ENCODE data around the gene SLC8A2.

The SLC8A2 gene

DNA sequence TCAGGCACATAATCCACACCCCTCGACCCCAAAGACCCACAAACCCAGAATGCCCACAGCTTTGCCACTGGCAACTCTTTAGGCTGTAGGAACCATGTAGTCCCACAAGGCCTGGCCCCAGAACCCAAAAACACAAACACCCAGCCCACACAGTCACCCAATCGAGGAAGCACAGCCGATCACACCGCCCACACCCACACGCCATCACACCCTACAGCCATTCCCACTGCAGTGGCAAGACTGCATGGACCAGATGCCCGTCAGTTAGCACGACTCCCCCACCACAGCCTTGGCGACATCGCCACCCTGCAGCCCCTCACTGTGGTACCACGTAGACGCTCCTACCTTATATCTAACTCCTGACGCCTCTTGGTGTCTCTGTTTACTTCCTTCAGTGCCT, 28.4 kb downstream of the SLC8A2 start:
- H3K4me3 ChIP-seq (ENCODE audit: low read depth, low read length): no peak overlapping the region
- TF ChIP-seq, protein P1, sequence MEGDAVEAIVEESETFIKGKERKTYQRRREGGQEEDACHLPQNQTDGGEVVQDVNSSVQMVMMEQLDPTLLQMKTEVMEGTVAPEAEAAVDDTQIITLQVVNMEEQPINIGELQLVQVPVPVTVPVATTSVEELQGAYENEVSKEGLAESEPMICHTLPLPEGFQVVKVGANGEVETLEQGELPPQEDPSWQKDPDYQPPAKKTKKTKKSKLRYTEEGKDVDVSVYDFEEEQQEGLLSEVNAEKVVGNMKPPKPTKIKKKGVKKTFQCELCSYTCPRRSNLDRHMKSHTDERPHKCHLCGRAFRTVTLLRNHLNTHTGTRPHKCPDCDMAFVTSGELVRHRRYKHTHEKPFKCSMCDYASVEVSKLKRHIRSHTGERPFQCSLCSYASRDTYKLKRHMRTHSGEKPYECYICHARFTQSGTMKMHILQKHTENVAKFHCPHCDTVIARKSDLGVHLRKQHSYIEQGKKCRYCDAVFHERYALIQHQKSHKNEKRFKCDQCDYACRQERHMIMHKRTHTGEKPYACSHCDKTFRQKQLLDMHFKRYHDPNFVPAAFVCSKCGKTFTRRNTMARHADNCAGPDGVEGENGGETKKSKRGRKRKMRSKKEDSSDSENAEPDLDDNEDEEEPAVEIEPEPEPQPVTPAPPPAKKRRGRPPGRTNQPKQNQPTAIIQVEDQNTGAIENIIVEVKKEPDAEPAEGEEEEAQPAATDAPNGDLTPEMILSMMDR (IDR thresholded peaks at IDR 0.05; ENCODE audit: control insufficient read depth, extremely low read depth, insufficient read depth): no peak
- DNase-seq (ENCODE audit: low read depth): no peak

DNA sequence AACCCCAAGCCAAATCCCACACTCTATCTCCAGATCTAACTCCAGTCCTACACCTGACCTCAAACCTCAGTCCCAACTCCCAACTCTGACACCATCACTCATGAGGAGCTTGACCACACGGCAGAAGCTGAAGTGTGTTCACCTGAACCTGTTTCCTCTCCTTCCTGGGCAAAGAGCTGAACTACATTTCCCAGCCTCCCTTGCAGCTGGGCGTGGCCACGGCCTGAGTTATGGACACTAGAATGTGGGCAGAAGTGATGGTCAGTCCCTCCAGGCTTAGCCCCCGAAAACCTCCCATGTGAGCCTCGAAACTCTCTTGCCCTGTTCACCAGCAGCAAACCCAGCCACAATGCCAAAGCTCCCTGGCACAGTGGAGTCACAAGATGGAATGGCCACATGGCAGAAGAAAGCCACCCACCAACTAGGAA, 32.9 kb downstream of the SLC8A2 start:
- H3K4me3 ChIP-seq (ENCODE audit: low read depth, low read length): no peak overlapping the region
- no peak for DNase-seq (ENCODE audit: low read depth)
- TF ChIP-seq, protein P1 (IDR thresholded peaks at IDR 0.05; ENCODE audit: control insufficient read depth, extremely low read depth, insufficient read depth): no peak

DNA sequence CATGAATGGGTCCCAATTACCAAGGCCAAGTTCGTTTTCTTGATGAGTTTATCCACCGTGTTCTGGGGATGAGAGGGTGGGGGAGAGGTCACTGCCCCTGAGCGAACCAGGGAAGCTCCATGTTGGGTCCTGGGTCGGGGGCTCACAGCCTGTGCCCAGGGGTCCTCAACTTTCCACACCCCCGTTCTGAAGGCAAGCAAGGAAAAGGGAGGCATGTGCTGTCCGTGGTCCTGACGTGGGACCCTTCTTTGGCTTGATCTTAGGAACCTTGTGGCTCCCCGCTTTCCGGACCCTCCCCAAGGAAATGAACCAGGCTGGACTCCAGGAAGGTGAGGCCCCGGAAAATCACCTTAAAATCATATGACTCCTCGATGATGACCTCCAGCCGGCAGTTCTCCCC, 34.2 kb downstream of the SLC8A2 start:
- H3K4me3 ChIP-seq (ENCODE audit: low read depth, low read length): no peak overlapping the region
- DNase-seq (ENCODE audit: low read depth): no peak
- TF ChIP-seq, protein P1 (IDR thresholded peaks at IDR 0.05; ENCODE audit: control insufficient read depth, extremely low read depth, insufficient read depth): no peak

DNA sequence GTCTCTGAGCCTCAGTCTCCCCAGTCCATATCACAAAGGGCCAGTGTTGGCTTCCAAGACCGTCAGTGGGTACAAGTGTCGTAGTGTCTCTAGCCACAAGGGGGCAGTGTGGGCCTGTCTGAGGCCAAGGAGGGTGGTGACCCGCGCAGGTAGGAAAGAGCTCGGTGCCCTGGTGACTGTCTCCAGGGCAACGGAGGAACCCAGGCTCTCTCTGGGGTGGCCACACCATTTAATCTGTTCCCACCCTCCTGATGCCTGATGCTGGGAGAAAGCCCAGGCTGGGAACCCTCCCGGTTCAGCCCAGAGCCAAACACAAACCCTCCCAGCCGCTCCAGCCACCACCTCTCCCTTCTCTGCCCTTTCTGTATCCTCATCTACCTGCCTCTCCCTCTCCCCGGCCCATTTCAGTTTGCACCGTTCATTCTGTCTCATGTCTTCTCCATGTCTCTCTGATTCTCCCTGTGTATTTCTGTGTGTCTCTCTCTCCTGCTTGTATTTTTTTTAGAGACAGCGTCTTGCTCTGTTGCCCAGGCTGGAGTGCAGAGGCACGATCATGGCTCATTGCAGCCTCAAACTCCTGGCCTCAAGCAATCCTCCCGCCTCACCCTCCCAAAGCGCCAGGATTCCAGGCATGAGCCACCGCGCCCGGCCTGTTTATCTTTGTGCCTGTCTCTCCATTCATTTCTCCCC, 34.8 kb downstream of the SLC8A2 start:
- DNase-seq (ENCODE audit: low read depth): no peak
- H3K4me3 ChIP-seq (ENCODE audit: low read depth, low read length): no peak overlapping the region

DNA sequence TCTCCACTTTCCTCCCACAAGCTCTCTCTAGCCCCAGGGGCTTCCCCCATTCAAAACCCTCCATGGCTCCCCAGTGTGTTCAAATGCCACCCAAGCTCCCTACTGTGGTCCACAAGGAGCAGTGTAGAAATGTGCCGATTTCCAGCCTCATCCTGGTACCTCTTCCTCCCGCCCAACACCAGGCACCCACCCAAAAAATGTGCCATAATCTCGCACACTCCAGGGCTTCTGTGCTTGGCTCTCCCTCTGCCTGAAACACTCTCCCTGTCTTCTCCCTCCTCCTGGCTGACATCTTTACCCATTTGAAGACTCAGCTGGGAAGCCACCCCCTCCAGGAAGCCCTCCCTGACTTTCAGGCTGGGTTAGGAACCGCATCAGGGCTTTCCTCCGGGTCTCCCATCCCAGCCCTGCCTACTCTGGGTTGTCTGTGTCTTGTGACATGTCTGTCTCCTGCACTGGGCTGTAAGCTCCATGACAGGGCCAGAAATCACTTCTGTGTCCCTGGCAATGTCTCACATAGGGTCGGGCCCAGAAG, 35.7 kb downstream of the SLC8A2 start:
- H3K4me3 ChIP-seq (ENCODE audit: low read depth, low read length): no peak overlapping the region
- TF ChIP-seq, protein P1 (IDR thresholded peaks at IDR 0.05; ENCODE audit: control insufficient read depth, extremely low read depth, insufficient read depth): no peak
- no peak for DNase-seq (ENCODE audit: low read depth)

More for the DNA sequence above, 34.8 kb downstream of the SLC8A2 start:
- TF ChIP-seq, protein P1 (IDR thresholded peaks at IDR 0.05; ENCODE audit: control insufficient read depth, extremely low read depth, insufficient read depth): peak; percentile 82

DNA sequence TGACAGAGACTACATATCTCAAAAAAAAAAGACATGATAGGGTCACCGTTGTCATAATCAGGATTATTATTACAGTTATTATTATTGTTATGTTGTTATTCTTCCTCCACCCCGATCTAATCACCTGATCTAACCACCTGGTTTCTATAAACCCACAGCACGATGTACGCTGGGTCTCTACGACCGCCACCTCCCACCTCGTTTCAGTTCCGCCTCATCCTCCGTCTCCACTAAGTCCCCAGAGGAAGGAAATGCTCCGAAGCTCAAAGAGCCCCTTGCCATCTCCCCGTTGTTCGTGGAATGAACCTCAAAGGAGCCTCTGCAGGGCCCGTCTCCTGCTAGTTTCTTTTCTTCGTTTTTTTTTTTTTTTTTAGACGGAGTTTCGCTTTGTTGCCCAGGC, 36.5 kb downstream of the SLC8A2 start:
- no peak overlapping the region for H3K4me3 ChIP-seq (ENCODE audit: low read depth, low read length)
- TF ChIP-seq, protein P1 (IDR thresholded peaks at IDR 0.05; ENCODE audit: control insufficient read depth, extremely low read depth, insufficient read depth): no peak

DNA sequence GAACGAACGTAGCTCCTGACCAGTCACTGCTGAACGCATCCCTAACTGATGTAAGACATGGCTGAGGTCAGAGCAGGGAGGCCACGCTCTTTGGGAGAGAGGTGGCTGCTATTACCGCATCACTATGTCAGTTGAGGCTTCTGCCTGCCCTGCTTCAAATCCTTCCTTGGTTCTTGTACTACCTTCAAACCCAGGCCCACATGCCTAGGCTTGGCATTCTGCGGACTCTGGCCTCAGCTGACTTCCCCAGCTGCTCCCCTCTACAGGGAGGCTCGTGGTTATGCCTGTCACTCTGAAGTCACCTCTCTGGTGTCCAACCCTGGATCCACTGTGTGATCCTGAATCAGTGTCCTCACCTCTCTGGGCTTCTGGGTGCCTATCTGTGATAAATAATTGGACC, 37.6 kb downstream of the SLC8A2 start:
- no peak for DNase-seq (ENCODE audit: low read depth)
- no peak overlapping the region for H3K4me3 ChIP-seq (ENCODE audit: low read depth, low read length)
- TF ChIP-seq, protein P1 (IDR thresholded peaks at IDR 0.05; ENCODE audit: control insufficient read depth, extremely low read depth, insufficient read depth): no peak

More for the DNA sequence above, 36.5 kb downstream of the SLC8A2 start:
- DNase-seq (ENCODE audit: low read depth): no peak
